ENCODE data around the gene NPDC1. TPM values are rescaled to one million over a fixed set of nuclear protein-coding genes. Genes with fewer than 3 reads are reported as not detected.
A peak's percentile ranks its signal among the peaks of the same experiment; 100 is the strongest.
"Not testable (repeated sequence)": the region's sequence is repeated elsewhere in the genome, so short reads cannot be mapped to it uniquely, and the experiment has no call there.

NPDC1 gene
- total RNA-seq, 1 donor = 23.8 TPM

DNA sequence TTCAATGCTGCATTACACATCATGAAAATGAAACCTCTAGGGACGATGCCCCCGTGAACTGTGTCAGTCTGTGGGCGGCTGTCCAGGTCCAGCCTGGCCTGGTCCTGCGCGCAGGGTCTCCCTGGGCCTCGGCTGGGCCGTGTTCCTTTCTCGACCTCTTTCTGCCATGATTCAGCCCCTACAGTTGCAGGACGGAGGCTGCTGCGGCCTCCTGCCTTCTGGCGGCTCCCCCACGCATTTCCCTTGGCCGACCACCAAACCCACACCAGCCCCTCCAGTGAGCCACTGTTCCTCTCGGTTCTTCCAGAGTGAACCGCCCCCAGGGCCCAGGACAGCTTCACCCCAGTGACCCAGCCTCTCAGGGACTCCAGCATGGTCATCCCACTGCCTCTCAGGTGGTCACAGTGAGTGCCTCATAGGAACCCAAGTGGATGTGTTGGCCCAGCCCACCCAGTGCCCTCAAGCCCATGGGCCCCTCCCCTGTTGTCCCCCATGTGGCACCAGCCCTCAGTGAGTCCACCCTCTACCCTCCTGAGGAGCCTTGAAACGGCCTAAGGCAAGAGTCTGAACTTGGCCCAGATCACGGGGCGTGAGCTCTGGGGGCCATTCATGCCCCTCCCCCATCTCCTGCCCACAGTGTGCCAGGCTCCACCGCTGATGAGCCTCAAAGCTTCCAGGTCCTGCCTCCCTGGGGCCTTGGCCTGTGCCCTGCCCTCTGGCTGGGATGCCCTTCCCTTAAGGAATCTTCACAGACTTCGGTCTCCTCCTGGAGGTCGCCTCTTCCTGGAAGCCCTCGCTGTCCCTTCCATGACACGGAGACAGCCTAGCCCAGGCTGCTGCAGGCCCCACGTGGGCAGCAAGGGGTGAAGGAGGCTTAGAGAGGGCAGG, 39.6 kb downstream of the NPDC1 start:
- H3K4me3 ChIP-seq (ENCODE audit: low read depth, low read length) = no peak overlapping the region
- TF ChIP-seq, protein P1, sequence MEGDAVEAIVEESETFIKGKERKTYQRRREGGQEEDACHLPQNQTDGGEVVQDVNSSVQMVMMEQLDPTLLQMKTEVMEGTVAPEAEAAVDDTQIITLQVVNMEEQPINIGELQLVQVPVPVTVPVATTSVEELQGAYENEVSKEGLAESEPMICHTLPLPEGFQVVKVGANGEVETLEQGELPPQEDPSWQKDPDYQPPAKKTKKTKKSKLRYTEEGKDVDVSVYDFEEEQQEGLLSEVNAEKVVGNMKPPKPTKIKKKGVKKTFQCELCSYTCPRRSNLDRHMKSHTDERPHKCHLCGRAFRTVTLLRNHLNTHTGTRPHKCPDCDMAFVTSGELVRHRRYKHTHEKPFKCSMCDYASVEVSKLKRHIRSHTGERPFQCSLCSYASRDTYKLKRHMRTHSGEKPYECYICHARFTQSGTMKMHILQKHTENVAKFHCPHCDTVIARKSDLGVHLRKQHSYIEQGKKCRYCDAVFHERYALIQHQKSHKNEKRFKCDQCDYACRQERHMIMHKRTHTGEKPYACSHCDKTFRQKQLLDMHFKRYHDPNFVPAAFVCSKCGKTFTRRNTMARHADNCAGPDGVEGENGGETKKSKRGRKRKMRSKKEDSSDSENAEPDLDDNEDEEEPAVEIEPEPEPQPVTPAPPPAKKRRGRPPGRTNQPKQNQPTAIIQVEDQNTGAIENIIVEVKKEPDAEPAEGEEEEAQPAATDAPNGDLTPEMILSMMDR (IDR thresholded peaks at IDR 0.05; ENCODE audit: insufficient read depth, low read length) = no peak
- no peak for DNase-seq (ENCODE audit: low read depth)

DNA sequence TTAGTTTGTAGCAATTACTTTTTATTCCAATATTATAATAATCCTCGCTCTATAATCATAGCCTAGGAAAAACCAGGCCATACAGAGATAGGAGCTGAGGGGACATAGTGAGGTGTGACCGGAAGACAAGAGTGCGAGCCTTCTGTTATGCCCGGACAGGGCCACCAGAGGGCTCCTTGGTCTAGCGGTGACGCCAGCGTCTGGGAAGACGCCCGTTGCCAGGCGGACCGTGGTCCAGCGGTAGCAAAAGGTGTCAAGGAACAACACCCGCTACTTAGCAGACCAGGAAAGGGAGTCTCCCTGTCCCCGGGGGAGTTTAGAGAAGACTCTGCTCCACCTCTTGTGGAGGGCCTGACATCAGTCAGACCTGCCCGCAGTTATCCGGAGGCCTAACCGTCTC, 41.7 kb downstream of the NPDC1 start:
- not testable (repeated sequence) for DNase-seq (ENCODE audit: low read depth); H3K4me3 ChIP-seq (ENCODE audit: low read depth, low read length)

DNA sequence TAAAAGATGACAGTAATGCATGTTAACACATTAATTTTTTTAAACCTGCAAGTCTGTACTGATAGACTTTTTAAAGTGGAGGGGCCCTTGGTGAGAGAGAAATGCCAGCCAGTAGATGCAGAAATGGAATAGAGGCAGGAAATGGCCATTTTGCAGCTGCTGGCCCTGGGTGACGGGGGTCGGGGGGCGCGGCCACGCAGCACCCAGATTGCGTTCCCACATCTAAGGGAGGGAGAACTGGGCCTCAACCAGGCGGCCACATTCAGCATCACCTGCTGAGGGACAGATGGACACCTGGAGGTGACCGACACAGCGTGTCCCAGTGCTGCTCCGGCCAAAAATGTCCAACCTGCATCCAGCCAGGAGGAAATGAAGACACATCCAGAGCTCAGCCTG, 43.3 kb downstream of the NPDC1 start:
- no peak for DNase-seq (ENCODE audit: low read depth)

DNA sequence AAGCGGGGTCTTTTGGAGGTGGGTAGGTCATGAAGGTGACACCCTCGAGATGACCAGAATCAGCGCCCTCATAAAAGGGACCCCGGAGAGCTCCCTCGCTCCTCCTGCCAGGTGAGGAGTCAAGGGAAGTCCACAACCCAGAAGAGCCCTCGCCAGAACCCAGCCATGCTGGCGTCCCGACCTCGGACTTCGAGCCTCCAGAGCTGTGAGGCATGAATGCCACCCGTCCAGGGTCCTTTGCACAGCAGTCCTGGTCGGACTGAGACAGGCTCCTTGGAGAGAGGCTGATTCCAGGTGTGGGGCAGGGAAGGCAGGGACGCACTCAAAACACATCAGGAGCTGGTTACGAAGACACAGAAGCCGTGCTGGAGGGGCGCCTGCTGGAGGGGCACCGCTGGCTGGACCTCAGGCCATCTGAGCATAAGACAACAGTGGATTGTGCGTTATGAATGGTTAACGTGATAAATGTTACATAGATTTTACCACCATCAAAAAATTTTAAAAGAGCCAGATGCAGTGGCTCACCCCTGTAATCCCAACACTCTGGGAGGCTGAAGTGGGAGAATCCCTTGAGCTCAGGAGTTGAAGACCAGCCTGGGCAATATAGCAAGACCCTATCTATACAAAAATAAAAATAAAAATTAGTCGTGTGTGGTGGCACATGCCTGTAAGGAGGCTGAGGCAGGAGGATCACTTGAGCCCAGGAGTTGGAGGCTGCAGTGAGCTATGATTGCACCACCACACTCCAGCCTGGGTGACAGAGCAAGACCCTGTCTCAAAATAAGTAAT, 43.9 kb downstream of the NPDC1 start:
- H3K4me3 ChIP-seq (ENCODE audit: low read depth, low read length) = no peak overlapping the region
- TF ChIP-seq, protein P1 (IDR thresholded peaks at IDR 0.05; ENCODE audit: insufficient read depth, low read length) = no peak
- no peak for DNase-seq (ENCODE audit: low read depth)

More for the DNA sequence above, 43.3 kb downstream of the NPDC1 start:
- H3K4me3 ChIP-seq (ENCODE audit: low read depth, low read length) = no peak overlapping the region
- TF ChIP-seq, protein P1 (IDR thresholded peaks at IDR 0.05; ENCODE audit: insufficient read depth, low read length) = no peak

DNA sequence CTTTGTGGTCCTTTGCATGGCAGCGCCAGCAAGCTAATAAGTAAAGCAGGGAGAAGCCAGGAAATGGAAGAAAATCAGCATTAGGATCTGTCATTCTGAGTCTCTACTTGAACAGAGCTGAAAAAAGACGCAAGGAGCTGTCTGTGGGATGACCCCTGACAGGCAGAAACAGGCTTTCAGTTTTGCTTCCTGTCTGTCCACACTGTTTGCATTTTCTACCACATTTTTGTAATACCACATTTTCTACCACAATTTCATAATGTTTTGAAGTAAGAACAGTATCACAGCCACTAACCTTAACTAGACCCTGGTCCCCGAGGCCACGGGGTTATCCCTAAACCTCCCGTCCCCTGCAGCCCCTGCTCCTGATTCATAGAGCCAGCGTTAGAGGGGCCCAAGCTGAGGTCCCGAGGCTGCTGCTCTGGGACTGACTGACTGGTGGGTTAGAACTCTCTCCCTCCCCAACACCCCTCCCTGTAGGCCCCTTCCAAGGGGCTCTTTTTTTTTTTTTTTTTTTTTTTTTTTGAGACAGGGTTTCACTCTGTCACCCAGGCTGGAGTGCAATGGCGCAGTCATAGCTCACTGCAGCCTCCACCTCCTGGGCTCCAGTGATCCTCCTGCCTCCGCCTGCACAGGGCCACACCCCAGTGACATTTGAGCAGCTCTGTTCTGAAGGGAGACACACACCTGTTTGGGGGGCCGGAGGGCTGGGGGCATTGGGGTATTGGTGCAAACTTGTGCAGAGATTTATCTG, 45.6 kb downstream of the NPDC1 start:
- H3K4me3 ChIP-seq (ENCODE audit: low read depth, low read length) = no peak overlapping the region
- TF ChIP-seq, protein P1 (IDR thresholded peaks at IDR 0.05; ENCODE audit: insufficient read depth, low read length) = no peak
- DNase-seq (ENCODE audit: low read depth) = peak; percentile 39

DNA sequence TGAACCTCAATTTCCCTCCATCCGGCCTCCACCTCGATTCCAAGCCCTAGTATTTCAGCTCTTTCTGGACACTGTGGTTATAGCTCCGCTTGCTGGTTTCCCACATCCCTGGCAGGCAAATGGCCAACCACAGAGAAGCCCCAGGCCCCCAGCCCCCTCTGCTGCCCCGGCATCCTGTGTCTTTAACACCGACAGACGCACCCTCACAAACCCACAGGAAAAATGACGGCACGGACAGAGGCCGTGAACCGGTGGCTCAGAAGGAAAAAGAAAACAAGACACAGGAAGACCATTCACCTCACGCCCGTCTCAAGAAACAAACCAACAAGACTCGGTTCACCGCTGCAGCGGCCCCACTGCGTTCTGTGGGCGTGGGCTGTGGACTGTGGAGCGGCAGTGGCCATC, 48.1 kb downstream of the NPDC1 start:
- TF ChIP-seq, protein P1 (IDR thresholded peaks at IDR 0.05; ENCODE audit: insufficient read depth, low read length) = no peak
- H3K4me3 ChIP-seq (ENCODE audit: low read depth, low read length) = no peak overlapping the region
- no peak for DNase-seq (ENCODE audit: low read depth)

Measured in fibroblast of the aortic adventitia (primary cell).